Glutamatergic neuron (in vitro differentiated cells): Measurements from ENCODE around the gene DPEP1. TPM values are rescaled to one million over a fixed set of nuclear protein-coding genes. Genes with fewer than 3 reads are reported as not detected.

Source experiments
- DNase-seq: peaks from one replicate; pipeline ENCODE4 v3.0.0; 2022
- H3K27ac Mint-ChIP-seq: one replicate; pipeline ENCODE4 v1.8.0; 2020; ENCODE audit warnings: mild to moderate bottlenecking, mixed read lengths, inconsistent platforms; ENCODE audit not compliant: unreplicated experiment
- H3K27me3 Mint-ChIP-seq: one replicate; pipeline ENCODE4 v1.8.0; 2020; ENCODE audit warnings: mild to moderate bottlenecking, moderate library complexity, mixed read lengths, inconsistent platforms; ENCODE audit not compliant: unreplicated experiment
- H3K36me3 Mint-ChIP-seq: one replicate; pipeline ENCODE4 v1.8.0; 2020; ENCODE audit warnings: mild to moderate bottlenecking, mixed read lengths, inconsistent platforms; ENCODE audit not compliant: unreplicated experiment
- H3K4me1 Mint-ChIP-seq: one replicate; pipeline ENCODE4 v1.8.0; 2020; ENCODE audit warnings: mild to moderate bottlenecking, low read depth, mixed read lengths, inconsistent platforms; ENCODE audit not compliant: unreplicated experiment
- H3K4me3 Mint-ChIP-seq: one replicate; pipeline ENCODE4 v1.8.0; 2020; ENCODE audit warnings: mild to moderate bottlenecking, mixed read lengths, inconsistent platforms; ENCODE audit not compliant: unreplicated experiment
- H3K9me3 Mint-ChIP-seq: one replicate; pipeline ENCODE4 v1.8.0; 2020; ENCODE audit warnings: mild to moderate bottlenecking, moderate library complexity, mixed read lengths, inconsistent platforms; ENCODE audit not compliant: unreplicated experiment
- CTCF ChIP-seq: fragments of 200-600 bp; sonication (generic); IDR thresholded peaks from one replicate; pipeline ENCODE4 v1.5.0; 2021; ENCODE audit not compliant: partially characterized antibody, unreplicated experiment
- total RNA-seq: library from RNA; stranded (reverse); fragmentation: NEBNext Ultra II Directional; extraction: Animal tissue kit (Norgen Biotek cat#: 25700); gene quantifications from one replicate; pipeline ENCODE4 v1.2.1, GENCODE V29; 2021; ENCODE audit not compliant: unreplicated experiment

Gene DPEP1
- total RNA-seq, 1 donor from 2014 or later, result 0.39 TPM

- peaks cover 5% of the 10 kb centered on the region for H3K4me1 Mint-ChIP-seq
- DNase-seq, result no peak
- peaks cover 5% of the 10 kb centered on the region for H3K27me3 Mint-ChIP-seq
- no peak overlapping the region for H3K4me3 Mint-ChIP-seq
- no peak overlapping the region for H3K27ac Mint-ChIP-seq
- peaks cover 4% of the 10 kb centered on the region for H3K9me3 Mint-ChIP-seq
- TF ChIP-seq CTCF, result no peak
- no peaks in the 10 kb centered on the region for H3K36me3 Mint-ChIP-seq
Observed at GRCh38 chr16:89655062-89655643, 41.7 kb downstream of the DPEP1 start.

GRCh38 chr16:89656435-89657121 is 43.1 kb downstream of the DPEP1 start:
- Mint-ChIP-seq H3K36me3 (peaks cover 6% of the 10 kb centered on the region), H3K4me1 (peaks cover 5% of the 10 kb centered on the region), H3K27ac (no peak overlapping the region), H3K27me3 (peaks cover 5% of the 10 kb centered on the region), H3K4me3 (peak overlapping the region; percentile 74), H3K9me3 (peaks cover 6% of the 10 kb centered on the region)
- no peak for TF ChIP-seq CTCF
- DNase-seq, result no peak

- peaks cover 6% of the 10 kb centered on the region for H3K9me3 Mint-ChIP-seq
- peak within 1 kb of the TSS; percentile 29 for H3K27ac Mint-ChIP-seq
- no peak for TF ChIP-seq CTCF
- peaks cover 7% of the 10 kb centered on the region for H3K36me3 Mint-ChIP-seq
- peak within 1 kb of the TSS; percentile 91 for H3K4me3 Mint-ChIP-seq
- peak; percentile 95 for DNase-seq
- H3K27me3 Mint-ChIP-seq, result peaks cover 5% of the 10 kb centered on the region
- peaks cover 5% of the 10 kb centered on the region for H3K4me1 Mint-ChIP-seq
Observed at GRCh38 chr16:89657442-89658220, 44.2 kb downstream of the DPEP1 start, which contains the start of the genes CHMP1A and SPATA33. Gene CHMP1A, minus strand, starts transcription at chr16:89657708. Its CDS starts 120 bp downstream, at chr16:89657588. Gene SPATA33, plus strand, starts transcription at chr16:89657836. Its CDS starts 76 bp downstream, at chr16:89657912.

GRCh38 chr16:89658221-89658879 is 44.9 kb downstream of the DPEP1 start:
- no peak for TF ChIP-seq CTCF
- peak; percentile 47 for DNase-seq
- peaks cover 5% of the 10 kb centered on the region for H3K4me1 Mint-ChIP-seq
- H3K9me3 Mint-ChIP-seq, result peaks cover 7% of the 10 kb centered on the region
- peak overlapping the region; percentile 91 for H3K4me3 Mint-ChIP-seq
- H3K27me3 Mint-ChIP-seq, result peaks cover 5% of the 10 kb centered on the region
- H3K27ac Mint-ChIP-seq, result peak overlapping the region; percentile 29
- peaks cover 7% of the 10 kb centered on the region for H3K36me3 Mint-ChIP-seq
